HUES48 (cell line): ENCODE results near the gene GTF3A.

Source experiments
- H3K27ac ChIP-seq: one replicate; pipeline ENCODE4 v1.7.0; 2013; ENCODE audit warnings: low read depth, low read length, inconsistent platforms
- H3K27me3 ChIP-seq: 2 replicates; pipeline ENCODE4 v1.6.1; 2013; ENCODE audit warnings: mild to moderate bottlenecking, low read length; ENCODE audit not compliant: control insufficient read depth, insufficient read depth
- H3K36me3 ChIP-seq: 2 replicates; pipeline ENCODE4 v1.6.1; 2013; ENCODE audit warnings: low read length; ENCODE audit not compliant: control insufficient read depth, insufficient read depth
- H3K4me1 ChIP-seq: 2 replicates; pipeline ENCODE4 v1.6.1; 2013; ENCODE audit warnings: mild to moderate bottlenecking, low read length; ENCODE audit not compliant: control insufficient read depth, insufficient read depth
- H3K4me3 ChIP-seq: 2 replicates; pipeline ENCODE4 v1.5.1; 2013; ENCODE audit warnings: mild to moderate bottlenecking, low read depth, low read length
- H3K9ac ChIP-seq: 2 replicates; pipeline ENCODE4 v1.6.1; 2013; ENCODE audit warnings: mild to moderate bottlenecking, low read depth, low read length, moderate library complexity
- H3K9me3 ChIP-seq: 2 replicates; pipeline ENCODE4 v1.6.1; 2013; ENCODE audit warnings: low read length; ENCODE audit not compliant: control insufficient read depth, insufficient read depth

GTF3A gene

DNA sequence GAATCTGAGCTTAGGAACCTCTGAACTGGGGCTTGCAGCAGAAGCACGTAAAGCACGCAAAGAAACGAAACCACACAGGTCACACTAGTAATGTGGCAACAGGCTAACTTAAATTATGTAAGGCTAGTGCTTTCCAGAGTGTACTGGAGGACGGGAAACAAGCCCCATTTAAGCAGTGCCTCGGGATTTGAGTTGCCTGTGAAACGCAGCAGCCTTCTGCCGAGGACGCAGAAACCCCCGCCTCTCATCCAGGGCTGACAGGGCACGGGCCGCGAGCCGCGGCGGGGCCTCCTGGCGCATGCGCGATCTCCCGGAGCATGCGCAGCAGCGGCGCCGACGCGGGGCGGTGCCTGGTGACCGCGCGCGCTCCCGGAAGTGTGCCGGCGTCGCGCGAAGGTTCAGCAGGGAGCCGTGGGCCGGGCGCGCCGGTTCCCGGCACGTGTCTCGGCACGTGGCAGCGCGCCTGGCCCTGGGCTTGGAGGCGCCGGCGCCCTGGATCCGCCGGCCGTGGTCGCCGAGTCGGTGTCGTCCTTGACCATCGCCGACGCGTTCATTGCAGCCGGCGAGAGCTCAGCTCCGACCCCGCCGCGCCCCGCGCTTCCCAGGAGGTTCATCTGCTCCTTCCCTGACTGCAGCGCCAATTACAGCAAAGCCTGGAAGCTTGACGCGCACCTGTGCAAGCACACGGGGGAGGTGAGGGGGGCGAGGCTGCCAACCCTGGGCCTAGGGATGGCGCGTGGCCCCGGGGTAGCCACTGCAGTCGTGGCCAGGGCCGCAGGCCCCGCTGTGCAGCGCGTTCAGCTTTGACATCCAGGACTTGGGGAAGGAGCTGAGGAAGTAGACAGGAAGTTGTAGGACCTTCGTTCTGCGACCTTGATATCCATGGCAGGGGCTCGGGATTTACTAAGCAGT, at the start of gene GTF3A:
TSS of gene GTF3A (plus strand) at position 374 of the 912 bp plus-strand sequence.
- Histone ChIP-seq H3K27ac (peak within 1 kb of the TSS; percentile 32), H3K9me3 (no peaks in the 10 kb centered on the region), H3K9ac (peak within 1 kb of the TSS; percentile 71), H3K36me3 (peaks cover 28% of the 10 kb centered on the region), H3K4me1 (peaks cover 24% of the 10 kb centered on the region), H3K4me3 (peak within 1 kb of the TSS; percentile 85), H3K27me3 (peaks cover 6% of the 10 kb centered on the region)

DNA sequence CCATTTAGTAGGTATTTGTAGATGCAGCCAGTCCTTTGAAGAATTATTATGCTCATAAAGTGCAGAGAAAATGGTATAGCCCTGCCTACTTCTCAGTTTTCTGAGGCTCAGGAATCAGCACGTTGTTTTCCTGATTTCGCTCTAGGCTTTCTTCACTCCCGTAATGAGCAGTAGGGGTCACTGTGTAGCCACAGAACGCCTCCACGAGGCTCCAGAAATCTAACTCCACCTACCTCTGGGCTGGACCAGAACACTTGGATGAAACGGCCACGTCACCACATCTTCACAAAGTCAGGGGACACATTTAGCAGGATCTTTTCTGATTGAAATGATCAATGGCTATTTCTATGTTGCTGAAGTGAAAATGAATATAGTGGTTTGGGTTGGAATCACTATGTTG, 49.8 kb upstream of the GTF3A start:
- H3K4me1 ChIP-seq = 0 out of 2 replicates have a peak, but pooled peaks cover 2% of the 10 kb centered on the region
- H3K27ac ChIP-seq = no peak overlapping the region
- no peak overlapping the region for H3K4me3 ChIP-seq
- H3K9me3 ChIP-seq = 0 out of 2 replicates have a peak, but pooled peaks cover 5% of the 10 kb centered on the region
- H3K9ac ChIP-seq = no peak overlapping the region
- no peaks in the 10 kb centered on the region; the same call in 1 of the 2 replicates for H3K27me3 ChIP-seq
- H3K36me3 ChIP-seq = no peaks in the 10 kb centered on the region

GRCh38 chr13:27375686-27376326, 48.6 kb upstream of the GTF3A start:
- Histone ChIP-seq H3K9ac (no peak overlapping the region), H3K36me3 (no peaks in the 10 kb centered on the region), H3K4me3 (no peak overlapping the region), H3K4me1 (peaks cover 9% of the 10 kb centered on the region), H3K27ac (no peak overlapping the region), H3K27me3 (no peaks in the 10 kb centered on the region; the same call in 1 of the 2 replicates), H3K9me3 (0 out of 2 replicates have a peak, but pooled peaks cover 1% of the 10 kb centered on the region)

DNA sequence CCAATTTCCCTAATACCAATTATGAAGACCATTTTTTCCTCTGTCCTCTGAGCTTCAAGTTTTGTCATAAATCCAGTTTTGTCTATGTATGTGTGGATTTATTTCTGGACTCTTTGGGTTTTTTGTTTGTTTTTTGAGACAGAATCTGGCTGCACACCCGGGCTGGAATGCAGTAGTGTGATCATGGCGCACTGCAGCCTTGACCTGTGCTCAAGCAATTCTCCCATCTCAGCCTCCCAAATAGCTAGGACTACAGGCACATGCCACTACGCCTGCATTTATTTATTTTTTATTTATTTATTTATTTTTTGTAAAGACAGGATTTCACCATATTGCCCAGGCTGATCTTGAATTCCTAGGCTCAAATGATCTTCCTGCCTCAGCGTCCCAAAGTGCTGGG, 45.3 kb upstream of the GTF3A start:
- H3K27ac ChIP-seq = no peak overlapping the region
- H3K9ac ChIP-seq = no peak overlapping the region
- H3K4me3 ChIP-seq = no peak overlapping the region
- no peaks in the 10 kb centered on the region for H3K27me3 ChIP-seq
- peaks cover 16% of the 10 kb centered on the region for H3K4me1 ChIP-seq
- H3K9me3 ChIP-seq = no peaks in the 10 kb centered on the region
- no peaks in the 10 kb centered on the region for H3K36me3 ChIP-seq

DNA sequence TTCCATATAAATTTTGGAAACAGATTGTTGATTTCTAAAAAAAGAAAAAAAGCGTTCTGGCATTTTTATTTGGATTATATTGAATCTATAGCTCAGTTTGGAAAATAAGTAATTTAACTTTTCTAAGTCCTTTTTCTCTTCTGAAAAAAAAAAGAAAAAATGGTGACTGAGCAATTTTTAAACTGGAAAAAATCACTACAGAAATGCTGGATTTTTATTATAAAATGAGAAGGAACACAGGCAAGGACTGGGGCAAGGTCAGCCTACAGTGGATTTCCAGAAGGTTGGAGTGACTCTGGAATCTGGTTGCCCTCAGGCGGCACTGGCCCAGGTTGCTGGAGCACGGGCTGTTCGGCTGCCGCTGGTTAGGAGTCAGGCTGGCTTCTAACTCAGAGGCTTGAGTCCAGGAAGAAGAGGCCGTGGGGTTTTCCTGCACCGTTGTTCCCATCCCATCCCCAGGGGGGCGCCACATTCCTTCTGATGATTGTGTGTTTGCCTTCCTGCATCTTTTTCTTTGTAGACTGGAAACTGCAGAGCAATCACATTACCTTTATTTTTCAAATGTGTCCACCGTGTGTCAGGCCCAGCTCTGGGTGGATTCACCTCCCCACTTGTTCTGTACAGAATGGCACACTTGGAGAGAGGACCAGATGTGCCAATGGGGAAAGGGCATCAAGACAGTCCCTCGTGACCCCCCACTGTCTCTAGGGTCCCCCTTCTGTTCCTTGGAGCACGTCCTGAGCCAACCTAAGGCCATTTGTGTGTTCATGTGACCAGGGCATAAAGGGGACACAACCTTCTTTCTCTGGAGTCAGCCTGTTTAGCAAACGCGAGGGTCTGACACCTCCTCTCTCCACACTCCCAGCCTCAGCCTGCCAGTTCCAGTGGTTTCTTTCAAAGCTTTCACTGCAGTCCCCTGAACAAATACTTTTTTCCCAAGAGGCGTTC, 44.5 kb upstream of the GTF3A start:
- H3K27ac ChIP-seq = no peak overlapping the region
- H3K36me3 ChIP-seq = no peaks in the 10 kb centered on the region
- H3K27me3 ChIP-seq = no peaks in the 10 kb centered on the region
- H3K4me1 ChIP-seq = peaks cover 16% of the 10 kb centered on the region
- no peak overlapping the region for H3K9ac ChIP-seq
- no peak overlapping the region for H3K4me3 ChIP-seq
- H3K9me3 ChIP-seq = no peaks in the 10 kb centered on the region

DNA sequence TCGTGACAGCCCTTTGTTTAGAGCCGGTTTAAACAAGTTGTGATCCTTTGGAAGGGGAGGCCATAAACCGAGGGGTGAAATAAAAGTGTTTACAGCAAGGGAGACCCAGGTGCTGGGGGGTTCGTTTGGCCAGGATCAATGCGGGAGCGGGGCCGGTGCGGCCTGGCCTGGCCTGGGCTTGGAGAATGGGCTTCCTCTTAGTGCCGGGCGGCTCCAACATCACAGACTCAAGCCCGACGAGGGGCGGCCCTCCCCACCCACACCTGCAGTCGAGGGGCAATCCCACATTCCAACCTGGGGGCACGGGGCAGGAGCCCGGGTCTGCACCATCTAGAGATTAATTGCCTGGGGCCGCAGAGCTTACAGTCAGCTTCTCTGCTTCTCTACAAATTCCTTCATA, 42.8 kb upstream of the GTF3A start:
- no peaks in the 10 kb centered on the region for H3K36me3 ChIP-seq
- no peaks in the 10 kb centered on the region for H3K9me3 ChIP-seq
- no peak overlapping the region for H3K27ac ChIP-seq
- H3K4me3 ChIP-seq = no peak overlapping the region
- peaks cover 14% of the 10 kb centered on the region for H3K4me1 ChIP-seq
- H3K9ac ChIP-seq = no peak overlapping the region
- H3K27me3 ChIP-seq = no peaks in the 10 kb centered on the region

DNA sequence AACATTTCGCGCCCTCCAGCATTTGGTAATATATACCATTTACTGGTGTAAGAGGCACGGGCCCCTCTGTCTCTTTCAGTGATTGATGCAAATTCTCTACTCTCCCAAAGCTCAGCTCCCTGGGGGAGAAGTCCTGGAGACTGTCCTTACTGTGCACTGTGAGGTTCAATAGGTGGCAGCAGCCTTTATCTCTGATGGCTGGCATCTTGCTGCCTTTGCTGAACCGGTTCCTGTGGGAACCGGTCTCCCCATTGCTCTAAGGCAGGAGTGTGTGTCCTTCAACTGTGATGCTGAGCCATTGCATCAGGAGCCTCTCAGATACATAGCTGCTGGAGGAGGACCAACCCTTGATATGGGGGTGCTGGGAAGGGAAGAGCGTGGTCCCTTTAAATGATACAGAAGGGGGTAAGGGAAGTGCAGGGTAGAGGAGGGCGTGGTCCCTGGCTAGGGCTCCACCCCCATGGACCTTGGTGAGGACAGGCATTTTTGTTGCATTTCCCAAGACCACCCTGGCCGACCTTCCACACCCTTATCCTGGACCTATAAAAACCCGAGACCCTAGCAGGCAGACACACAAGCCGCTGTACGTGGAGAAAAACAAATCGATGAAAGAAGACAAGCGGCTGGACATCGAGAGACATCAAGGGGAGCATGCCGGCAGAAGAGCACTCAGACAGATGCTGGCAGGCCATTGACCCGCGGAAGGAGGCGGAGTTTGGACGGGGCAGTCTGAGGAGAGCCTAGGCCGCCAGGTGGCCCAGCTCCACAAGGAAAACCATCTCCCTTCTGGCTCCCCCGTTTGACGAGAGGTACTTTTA, 41.1 kb upstream of the GTF3A start:
- no peak overlapping the region for H3K9ac ChIP-seq
- no peaks in the 10 kb centered on the region for H3K9me3 ChIP-seq
- no peak overlapping the region for H3K4me3 ChIP-seq
- peaks cover 20% of the 10 kb centered on the region for H3K4me1 ChIP-seq
- H3K27ac ChIP-seq = no peak overlapping the region
- no peaks in the 10 kb centered on the region for H3K27me3 ChIP-seq
- H3K36me3 ChIP-seq = no peaks in the 10 kb centered on the region

GRCh38 chr13:27384285-27384684, 40.1 kb upstream of the GTF3A start:
- Histone ChIP-seq H3K4me1 (peaks cover 20% of the 10 kb centered on the region), H3K9ac (no peak overlapping the region), H3K27ac (no peak overlapping the region), H3K4me3 (no peak overlapping the region), H3K27me3 (no peaks in the 10 kb centered on the region), H3K9me3 (no peaks in the 10 kb centered on the region), H3K36me3 (no peaks in the 10 kb centered on the region)

GRCh38 chr13:27388241-27388640, 36.2 kb upstream of the GTF3A start:
- Histone ChIP-seq H3K27ac (no peak overlapping the region), H3K27me3 (no peaks in the 10 kb centered on the region), H3K4me1 (peaks cover 6% of the 10 kb centered on the region), H3K36me3 (no peaks in the 10 kb centered on the region), H3K9ac (no peak overlapping the region), H3K4me3 (no peak overlapping the region), H3K9me3 (no peaks in the 10 kb centered on the region)

DNA sequence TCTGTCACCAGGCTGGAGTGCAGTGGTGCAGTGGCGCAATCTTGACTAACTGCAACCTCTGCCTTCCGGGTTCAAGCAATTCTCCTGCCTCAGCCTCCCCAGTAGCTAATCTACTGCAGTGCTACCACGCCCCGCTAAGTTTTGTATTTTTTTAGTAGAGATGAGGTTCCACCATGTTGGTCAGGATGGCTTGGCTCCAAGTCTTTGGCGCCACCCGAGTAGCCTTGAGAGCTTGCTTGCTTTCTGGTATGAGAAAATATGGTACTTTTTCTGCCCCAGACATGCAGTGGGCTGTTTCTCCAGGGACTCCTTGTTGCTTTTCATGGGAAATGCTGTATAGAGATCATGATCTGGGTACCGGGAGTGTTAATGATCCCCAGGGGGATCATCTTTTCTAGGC, 34.5 kb upstream of the GTF3A start:
- Histone ChIP-seq H3K9ac (no peak overlapping the region), H3K9me3 (no peaks in the 10 kb centered on the region), H3K4me1 (peaks cover 6% of the 10 kb centered on the region), H3K27me3 (no peaks in the 10 kb centered on the region), H3K4me3 (no peak overlapping the region), H3K27ac (no peak overlapping the region), H3K36me3 (no peaks in the 10 kb centered on the region)
